Peyer's patch (tissue), 4 donors: ENCODE results near the gene SSH2.

ENCODE experiments used
- CTCF ChIP-seq, 6 experiments: fragments of 450-650 bp in 4 of 6; fragments of 200-600 bp in 2 of 6; sonication (generic) in 1 of 6; IDR thresholded peaks; one replicate each; pipeline ENCODE4 v1.5.1; 2017 to 2019; ENCODE audit warnings: antibody characterized with exemption in 6 of 6, mild to moderate bottlenecking in 3 of 6, moderate library complexity in 1 of 6
- POLR2A ChIP-seq, 2 donors: fragments of 450-650 bp; IDR thresholded peaks; one replicate each; pipeline ENCODE4 v1.5.1; 2017; ENCODE audit warnings: antibody characterized with exemption in 2 of 2, mild to moderate bottlenecking in 2 of 2, moderate library complexity in 2 of 2

GRCh38 chr17:29732613-29733012 is 197.4 kb downstream of the SSH2 start:
- no peak for TF ChIP-seq CTCF (IDR thresholded peaks at IDR 0.05)
- TF ChIP-seq POLR2A (IDR thresholded peaks at IDR 0.05), result no peak
